CD4-positive, alpha-beta T cell (primary cell): ENCODE data around the gene ASIC4. TPM values are rescaled to one million over a fixed set of nuclear protein-coding genes. Genes with fewer than 3 reads are reported as not detected.

Source experiments
- ATAC-seq: fragments of 200-7000 bp; cut with Tn5 transposase; one replicate; pipeline ENCODE4 v1.10.0; 2022; ENCODE audit warnings: mild to moderate bottlenecking; ENCODE audit not compliant: poor library complexity
- CTCF ChIA-PET: fragments of 350-600 bp; sonication (Branson Sonifier 250); formaldehyde crosslinking; loops from one replicate; lab custom pipeline; 2021; ENCODE audit warnings: antibody characterized with exemption, inconsistent platforms; lab: Charles Lee
- POLR2A ChIA-PET: fragments of 350-600 bp; sonication (Branson Sonifier 250); formaldehyde crosslinking; loops from one replicate; lab custom pipeline; 2021; ENCODE audit warnings: antibody characterized with exemption, inconsistent platforms; lab: Charles Lee
- DNase-seq, 14 experiments: peaks; one replicate each; pipeline ENCODE4 v3.0.0-alpha.2; 2013 to 2020; ENCODE audit warnings: mixed read lengths in 2 of 14
- H3K27ac ChIP-seq, 2 donors: one replicate each; pipeline versions ENCODE4 v1.5.1 to v1.7.0; 2013; ENCODE audit warnings: low read length in 2 of 2, low read depth in 1 of 2, mild to moderate bottlenecking in 1 of 2
- H3K27me3 ChIP-seq, 2 experiments: 1 replicate in 1 of 2; 2 replicates in 1 of 2; pipeline versions ENCODE4 v1.6.1 to v1.7.0; 2013; ENCODE audit warnings: low read length in 2 of 2, control low read depth in 1 of 2, mild to moderate bottlenecking in 1 of 2, moderate library complexity in 1 of 2; ENCODE audit not compliant: insufficient read depth in 2 of 2, control insufficient read depth in 1 of 2
- H3K36me3 ChIP-seq: one replicate; pipeline ENCODE4 v1.6.1; 2013; ENCODE audit warnings: low read length, control low read depth; ENCODE audit not compliant: insufficient read depth
- H3K4me1 ChIP-seq: one replicate; pipeline ENCODE4 v1.6.1; 2013; ENCODE audit warnings: low read length, control low read depth; ENCODE audit not compliant: insufficient read depth
- H3K4me3 ChIP-seq: one replicate; pipeline ENCODE4 v1.5.1; 2013; ENCODE audit warnings: mild to moderate bottlenecking, low read length, moderate library complexity
- H3K9me3 ChIP-seq, 2 experiments: 1 replicate in 1 of 2; 2 replicates in 1 of 2; pipeline versions ENCODE4 v1.6.1 to v1.7.0; 2013; ENCODE audit warnings: low read length in 2 of 2, mild to moderate bottlenecking in 2 of 2, control low read depth in 1 of 2, moderate library complexity in 1 of 2; ENCODE audit not compliant: control insufficient read depth in 1 of 2, insufficient read depth in 1 of 2
- H3K27ac Mint-ChIP-seq: one replicate; pipeline ENCODE4 v1.8.0; 2020; ENCODE audit warnings: mixed read lengths
- H3K27me3 Mint-ChIP-seq: one replicate; pipeline ENCODE4 v1.8.0; 2021; ENCODE audit warnings: mixed read lengths
- H3K36me3 Mint-ChIP-seq: one replicate; pipeline ENCODE4 v1.8.0; 2021; ENCODE audit warnings: low read depth, mixed read lengths
- H3K4me1 Mint-ChIP-seq: one replicate; pipeline ENCODE4 v1.8.0; 2021; ENCODE audit warnings: low read depth, mixed read lengths
- H3K4me3 Mint-ChIP-seq: one replicate; pipeline ENCODE4 v1.8.0; 2020; ENCODE audit warnings: mild to moderate bottlenecking, mixed read lengths
- H3K9me3 Mint-ChIP-seq: one replicate; pipeline ENCODE4 v1.8.0; 2020; ENCODE audit warnings: mixed read lengths
- intact Hi-C, 2 experiments: fragments of 100-400 bp; cut with DNase I in 1 of 2; cut with micrococcal nuclease in 1 of 2; formaldehyde crosslinking; loops; one replicate each; pipeline versions ENCODE4 v1.15.1 to v1.9.0; 2023 to 2025; cut with DNase I, micrococcal nuclease
- total RNA-seq, 174 experiments: library from RNA in 2 of 174; stranded (reverse) in 2 of 174; gene quantifications; one replicate each; pipeline ENCODE4 v1.2.3 and lab custom pipeline; 2021 to 2026
- TF ChIP-seq, protein P1 (sequence below): fragments of 200-600 bp; IDR thresholded peaks from one replicate; pipeline ENCODE4 v1.8.0; 2022; ENCODE audit warnings: antibody characterized with exemption, mild to moderate bottlenecking

Gene ASIC4
- total RNA-seq, 2 experiments from 2014 or later = 0.08 to 0.17 TPM

DNA sequence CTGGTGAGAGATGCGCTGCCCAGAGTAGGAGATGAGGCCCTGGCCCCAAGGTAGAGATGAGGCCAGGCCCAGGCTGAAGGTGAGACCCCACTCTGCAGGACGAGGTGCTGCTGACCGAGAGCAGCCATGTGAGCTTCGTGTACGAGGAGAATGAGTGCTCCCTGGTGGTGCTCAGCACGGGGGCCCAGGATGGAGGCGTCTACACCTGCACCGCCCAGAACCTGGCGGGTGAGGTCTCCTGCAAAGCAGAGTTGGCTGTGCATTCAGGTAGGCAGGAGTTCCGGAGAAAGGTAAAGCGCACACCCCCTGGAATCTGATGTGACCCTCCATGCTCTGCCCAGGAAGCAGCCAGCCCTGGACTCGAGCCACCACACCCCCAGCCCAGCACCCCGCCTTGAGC lies 37.1 kb upstream of the ASIC4 start:
- DNase-seq = no peak
- no peak for ATAC-seq
- no peaks in the 10 kb centered on the region for H3K36me3 Mint-ChIP-seq
- H3K4me3 Mint-ChIP-seq = no peak overlapping the region
- intact Hi-C loops = no loop called here
- H3K9me3 ChIP-seq = no peaks in the 10 kb centered on the region
- no peak overlapping the region for H3K27ac ChIP-seq
- no peak overlapping the region for H3K4me3 ChIP-seq
- ChIA-PET POLR2A (no interaction called here), CTCF (no interaction called here)
- peaks cover 20% of the 10 kb centered on the region for H3K27me3 Mint-ChIP-seq
- TF ChIP-seq, protein P1, sequence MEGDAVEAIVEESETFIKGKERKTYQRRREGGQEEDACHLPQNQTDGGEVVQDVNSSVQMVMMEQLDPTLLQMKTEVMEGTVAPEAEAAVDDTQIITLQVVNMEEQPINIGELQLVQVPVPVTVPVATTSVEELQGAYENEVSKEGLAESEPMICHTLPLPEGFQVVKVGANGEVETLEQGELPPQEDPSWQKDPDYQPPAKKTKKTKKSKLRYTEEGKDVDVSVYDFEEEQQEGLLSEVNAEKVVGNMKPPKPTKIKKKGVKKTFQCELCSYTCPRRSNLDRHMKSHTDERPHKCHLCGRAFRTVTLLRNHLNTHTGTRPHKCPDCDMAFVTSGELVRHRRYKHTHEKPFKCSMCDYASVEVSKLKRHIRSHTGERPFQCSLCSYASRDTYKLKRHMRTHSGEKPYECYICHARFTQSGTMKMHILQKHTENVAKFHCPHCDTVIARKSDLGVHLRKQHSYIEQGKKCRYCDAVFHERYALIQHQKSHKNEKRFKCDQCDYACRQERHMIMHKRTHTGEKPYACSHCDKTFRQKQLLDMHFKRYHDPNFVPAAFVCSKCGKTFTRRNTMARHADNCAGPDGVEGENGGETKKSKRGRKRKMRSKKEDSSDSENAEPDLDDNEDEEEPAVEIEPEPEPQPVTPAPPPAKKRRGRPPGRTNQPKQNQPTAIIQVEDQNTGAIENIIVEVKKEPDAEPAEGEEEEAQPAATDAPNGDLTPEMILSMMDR = no peak
- H3K4me1 Mint-ChIP-seq = peaks cover 5% of the 10 kb centered on the region
- H3K9me3 Mint-ChIP-seq = no peaks in the 10 kb centered on the region
- no peaks in the 10 kb centered on the region for H3K36me3 ChIP-seq
- no peaks in the 10 kb centered on the region for H3K4me1 ChIP-seq
- H3K27me3 ChIP-seq = peaks cover under 1 to 9% of the 10 kb centered on the region in 2 experiments
- H3K27ac Mint-ChIP-seq = no peak overlapping the region

- Mint-ChIP-seq H3K4me1 (peaks cover 5% of the 10 kb centered on the region), H3K27me3 (peaks cover 25% of the 10 kb centered on the region), H3K27ac (no peak overlapping the region), H3K4me3 (no peak overlapping the region), H3K9me3 (no peaks in the 10 kb centered on the region), H3K36me3 (no peaks in the 10 kb centered on the region)
- Histone ChIP-seq H3K4me3 (no peak overlapping the region), H3K27ac (no peak overlapping the region), H3K27me3 (peaks cover 7 to 13% of the 10 kb centered on the region in 2 experiments), H3K4me1 (no peaks in the 10 kb centered on the region), H3K36me3 (no peaks in the 10 kb centered on the region), H3K9me3 (peaks cover 0 to 3% of the 10 kb centered on the region in 2 experiments)
- intact Hi-C loops = no loop called here
- DNase-seq (no peak), ATAC-seq (no peak)
- TF ChIP-seq, protein P1 = no peak
- ChIA-PET CTCF (interaction anchor here (1.0 kb wide), 1 partner anchor 52 kb away, joined by 5 read pairs; no protein-coding TSS in a partner anchor), POLR2A (no interaction called here)
These were observed 36.5 kb upstream of the ASIC4 start for GRCh38 chr2:219477815-219478214.

GRCh38 chr2:219478916-219479315 lies 35.4 kb upstream of the ASIC4 start:
- ChIA-PET CTCF (interaction anchor here (1.0 kb wide), 1 partner anchor 51 kb away, joined by 5 read pairs; no protein-coding TSS in a partner anchor), POLR2A (no interaction called here)
- TF ChIP-seq, protein P1 = no peak
- Histone ChIP-seq H3K4me3 (no peak overlapping the region), H3K27me3 (peaks cover 18 to 20% of the 10 kb centered on the region in 2 experiments), H3K36me3 (no peaks in the 10 kb centered on the region), H3K4me1 (peaks cover 5% of the 10 kb centered on the region), H3K27ac (no peak overlapping the region), H3K9me3 (peaks cover 0 to 4% of the 10 kb centered on the region in 2 experiments)
- DNase-seq (no peak), ATAC-seq (no peak)
- Mint-ChIP-seq H3K27me3 (peaks cover 29% of the 10 kb centered on the region), H3K4me1 (peaks cover 5% of the 10 kb centered on the region), H3K27ac (no peak overlapping the region), H3K4me3 (no peak overlapping the region), H3K36me3 (no peaks in the 10 kb centered on the region), H3K9me3 (no peaks in the 10 kb centered on the region)
- intact Hi-C loops = no loop called here
